Measurements from ENCODE around the gene CTAGE9. TPM values are rescaled to one million over a fixed set of nuclear protein-coding genes. Genes with fewer than 3 reads are reported as not detected.

The CTAGE9 gene
- total RNA-seq, 4 donors from 2014 or later: not detected

DNA sequence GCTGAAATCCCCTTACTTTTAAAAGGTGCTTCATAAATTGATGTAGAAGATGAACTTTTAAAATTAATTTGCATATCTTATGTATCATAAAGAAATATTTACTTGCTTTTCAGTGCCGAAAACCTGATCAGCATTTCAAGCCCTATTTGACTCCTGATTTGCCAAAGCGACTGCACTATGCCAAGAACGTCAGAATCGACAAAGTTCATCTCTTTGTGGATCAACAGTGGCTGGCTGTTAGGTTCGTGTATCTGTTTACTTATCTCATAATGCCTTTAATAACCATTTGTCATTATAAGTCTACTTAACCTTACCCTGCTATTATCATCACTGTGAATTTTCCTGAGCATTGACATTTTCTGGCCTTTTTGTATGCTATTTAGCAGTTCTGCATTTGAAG lies 17.4 kb downstream of the CTAGE9 start:
- TF ChIP-seq, protein P1, sequence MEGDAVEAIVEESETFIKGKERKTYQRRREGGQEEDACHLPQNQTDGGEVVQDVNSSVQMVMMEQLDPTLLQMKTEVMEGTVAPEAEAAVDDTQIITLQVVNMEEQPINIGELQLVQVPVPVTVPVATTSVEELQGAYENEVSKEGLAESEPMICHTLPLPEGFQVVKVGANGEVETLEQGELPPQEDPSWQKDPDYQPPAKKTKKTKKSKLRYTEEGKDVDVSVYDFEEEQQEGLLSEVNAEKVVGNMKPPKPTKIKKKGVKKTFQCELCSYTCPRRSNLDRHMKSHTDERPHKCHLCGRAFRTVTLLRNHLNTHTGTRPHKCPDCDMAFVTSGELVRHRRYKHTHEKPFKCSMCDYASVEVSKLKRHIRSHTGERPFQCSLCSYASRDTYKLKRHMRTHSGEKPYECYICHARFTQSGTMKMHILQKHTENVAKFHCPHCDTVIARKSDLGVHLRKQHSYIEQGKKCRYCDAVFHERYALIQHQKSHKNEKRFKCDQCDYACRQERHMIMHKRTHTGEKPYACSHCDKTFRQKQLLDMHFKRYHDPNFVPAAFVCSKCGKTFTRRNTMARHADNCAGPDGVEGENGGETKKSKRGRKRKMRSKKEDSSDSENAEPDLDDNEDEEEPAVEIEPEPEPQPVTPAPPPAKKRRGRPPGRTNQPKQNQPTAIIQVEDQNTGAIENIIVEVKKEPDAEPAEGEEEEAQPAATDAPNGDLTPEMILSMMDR (IDR thresholded peaks at IDR 0.05; ENCODE audit: low read depth): no peak

DNA sequence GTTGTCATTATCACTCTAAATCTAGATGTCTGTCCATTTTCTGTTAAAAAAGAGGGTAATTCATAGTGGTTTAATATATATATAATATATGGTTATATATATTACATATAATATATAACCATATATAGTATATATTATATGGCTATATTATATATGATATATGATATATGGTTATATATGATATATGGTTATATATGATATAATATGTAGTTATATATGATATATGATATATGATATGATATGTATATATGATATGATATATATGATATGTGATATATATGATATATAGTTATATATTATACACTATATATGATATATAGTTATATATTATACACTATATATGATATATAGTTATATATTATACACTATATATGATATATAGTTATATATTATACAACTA lies 18.2 kb downstream of the CTAGE9 start:
- TF ChIP-seq, protein P1 (IDR thresholded peaks at IDR 0.05; ENCODE audit: low read depth): no peak

DNA sequence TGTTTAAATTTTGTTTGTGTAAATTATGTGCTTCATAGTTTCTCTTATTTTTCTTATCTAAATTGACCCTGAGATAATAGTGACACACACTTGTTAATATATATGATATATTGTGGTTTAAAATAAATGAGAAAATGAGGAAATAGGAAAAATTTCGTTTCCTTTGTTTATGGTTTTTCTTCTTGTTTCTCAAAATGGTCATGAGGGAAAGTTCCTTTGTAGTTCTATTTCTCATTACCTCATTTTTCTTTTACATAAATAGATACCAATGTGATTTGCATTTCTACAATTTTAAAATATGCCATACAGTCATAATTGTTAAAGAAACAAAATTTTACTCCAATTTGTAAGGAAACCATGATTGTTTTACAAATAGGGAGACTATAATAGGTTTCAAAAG lies 18.8 kb downstream of the CTAGE9 start:
- TF ChIP-seq, protein P1 (IDR thresholded peaks at IDR 0.05; ENCODE audit: low read depth): no peak

DNA sequence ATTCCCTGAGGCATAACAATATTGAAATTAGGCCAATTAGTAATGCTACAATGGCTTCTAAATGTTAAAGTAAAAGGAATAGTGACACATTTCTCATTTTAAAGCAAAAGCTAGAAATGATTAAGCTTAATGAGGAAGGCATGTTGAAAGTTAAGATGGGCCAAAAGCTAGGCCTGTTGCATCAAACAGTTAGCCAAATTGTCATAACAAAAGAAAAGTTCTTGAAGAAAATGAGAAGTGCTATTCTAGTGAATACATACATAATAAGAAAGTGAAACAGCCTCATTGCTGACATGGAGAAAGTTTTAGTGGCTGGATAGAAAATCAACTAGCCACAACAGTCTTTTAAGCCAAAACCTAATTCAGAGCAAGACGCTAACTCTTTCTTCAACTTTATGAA lies 22.5 kb downstream of the CTAGE9 start:
- TF ChIP-seq, protein P1 (IDR thresholded peaks at IDR 0.05; ENCODE audit: low read depth): no peak

DNA sequence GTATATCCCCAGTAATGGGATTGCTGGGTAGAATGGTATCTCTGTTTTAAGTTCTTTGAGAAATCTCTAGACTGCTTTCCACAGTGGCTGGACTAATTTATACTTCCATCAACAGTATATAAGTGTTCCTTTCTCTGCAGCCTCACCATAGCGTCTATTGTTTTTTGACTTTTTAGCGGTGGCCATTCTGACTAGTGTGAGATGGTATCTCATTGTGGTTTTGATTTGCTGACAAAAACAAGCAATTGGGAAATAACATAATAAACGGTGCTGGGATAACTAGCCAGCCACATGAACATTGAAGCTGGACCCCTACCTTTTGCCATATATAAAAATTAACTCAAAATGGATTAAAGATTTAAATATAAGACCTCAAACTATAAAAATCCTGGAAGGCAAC lies 23.8 kb downstream of the CTAGE9 start:
- TF ChIP-seq, protein P1 (IDR thresholded peaks at IDR 0.05; ENCODE audit: low read depth): no peak

DNA sequence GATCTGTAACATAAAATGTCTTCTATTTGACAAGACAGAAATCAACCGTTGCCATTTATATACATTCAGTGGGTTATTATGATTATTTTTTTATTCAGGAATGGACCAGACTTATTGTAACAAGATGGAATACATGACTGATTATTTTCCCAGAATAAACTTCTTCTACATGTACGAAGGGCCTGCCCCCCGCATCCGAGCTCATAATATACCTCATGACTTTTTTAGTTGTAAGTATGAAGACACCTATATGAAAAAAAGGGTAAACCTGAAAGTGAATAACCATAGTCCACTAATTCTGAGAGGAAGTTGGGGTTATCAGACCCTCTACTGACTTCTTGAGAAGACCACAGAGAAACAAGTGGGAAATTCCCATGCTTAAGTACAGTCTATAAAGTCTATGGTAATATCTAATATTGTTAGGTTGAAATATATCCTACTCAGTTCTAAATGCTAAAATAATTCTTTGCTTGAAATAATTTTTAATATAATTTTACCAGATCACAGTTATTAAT lies 25.5 kb downstream of the CTAGE9 start:
- TF ChIP-seq, protein P1 (IDR thresholded peaks at IDR 0.05; ENCODE audit: low read depth): no peak

DNA sequence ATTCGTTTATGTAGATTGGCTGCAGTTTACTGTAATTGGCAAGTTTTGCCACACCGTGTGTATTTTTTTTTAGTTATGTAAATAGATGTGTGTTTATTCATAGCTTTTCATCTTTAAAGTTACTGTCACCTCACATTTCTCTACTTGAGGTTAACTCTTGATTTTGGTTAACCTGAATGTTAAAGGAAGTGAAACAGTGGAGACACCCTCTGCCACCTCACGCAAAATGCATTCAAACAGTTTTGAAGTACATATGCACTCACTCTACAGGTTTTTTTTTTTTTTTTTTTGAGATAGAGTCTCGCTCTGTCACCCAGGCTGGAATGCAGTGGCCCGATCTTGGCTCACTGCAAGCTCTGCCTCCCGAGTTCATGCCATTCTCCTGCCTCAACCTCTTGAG lies 27.3 kb downstream of the CTAGE9 start:
- TF ChIP-seq, protein P1 (IDR thresholded peaks at IDR 0.05; ENCODE audit: low read depth): no peak

Data from subcutaneous adipose tissue (tissue), 4 donors.